AG09319 (cell line): ENCODE data around the gene AHNAK2.

ENCODE experiments used
- DNase-seq: peaks from one replicate; pipeline ENCODE4 v3.0.0-alpha.2; 2010; ENCODE audit warnings: low read depth; ENCODE audit errors: extremely low read depth
- TF ChIP-seq, protein P1 (sequence below): IDR thresholded peaks from 2 replicates; pipeline ENCODE4 v1.5.1; 2011; ENCODE audit warnings: low read depth, mild to moderate bottlenecking, inconsistent platforms, low read length, moderate library complexity

The AHNAK2 gene

GRCh38 chr14:104973385-104974145 lies 4.6 kb downstream of the AHNAK2 start:
- DNase-seq, result peak; percentile 44
- TF ChIP-seq, protein P1, sequence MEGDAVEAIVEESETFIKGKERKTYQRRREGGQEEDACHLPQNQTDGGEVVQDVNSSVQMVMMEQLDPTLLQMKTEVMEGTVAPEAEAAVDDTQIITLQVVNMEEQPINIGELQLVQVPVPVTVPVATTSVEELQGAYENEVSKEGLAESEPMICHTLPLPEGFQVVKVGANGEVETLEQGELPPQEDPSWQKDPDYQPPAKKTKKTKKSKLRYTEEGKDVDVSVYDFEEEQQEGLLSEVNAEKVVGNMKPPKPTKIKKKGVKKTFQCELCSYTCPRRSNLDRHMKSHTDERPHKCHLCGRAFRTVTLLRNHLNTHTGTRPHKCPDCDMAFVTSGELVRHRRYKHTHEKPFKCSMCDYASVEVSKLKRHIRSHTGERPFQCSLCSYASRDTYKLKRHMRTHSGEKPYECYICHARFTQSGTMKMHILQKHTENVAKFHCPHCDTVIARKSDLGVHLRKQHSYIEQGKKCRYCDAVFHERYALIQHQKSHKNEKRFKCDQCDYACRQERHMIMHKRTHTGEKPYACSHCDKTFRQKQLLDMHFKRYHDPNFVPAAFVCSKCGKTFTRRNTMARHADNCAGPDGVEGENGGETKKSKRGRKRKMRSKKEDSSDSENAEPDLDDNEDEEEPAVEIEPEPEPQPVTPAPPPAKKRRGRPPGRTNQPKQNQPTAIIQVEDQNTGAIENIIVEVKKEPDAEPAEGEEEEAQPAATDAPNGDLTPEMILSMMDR, result no peak

GRCh38 chr14:104973135-104973384 lies 5.1 kb downstream of the AHNAK2 start:
- TF ChIP-seq, protein P1, result no peak
- DNase-seq, result peak; percentile 77

DNA sequence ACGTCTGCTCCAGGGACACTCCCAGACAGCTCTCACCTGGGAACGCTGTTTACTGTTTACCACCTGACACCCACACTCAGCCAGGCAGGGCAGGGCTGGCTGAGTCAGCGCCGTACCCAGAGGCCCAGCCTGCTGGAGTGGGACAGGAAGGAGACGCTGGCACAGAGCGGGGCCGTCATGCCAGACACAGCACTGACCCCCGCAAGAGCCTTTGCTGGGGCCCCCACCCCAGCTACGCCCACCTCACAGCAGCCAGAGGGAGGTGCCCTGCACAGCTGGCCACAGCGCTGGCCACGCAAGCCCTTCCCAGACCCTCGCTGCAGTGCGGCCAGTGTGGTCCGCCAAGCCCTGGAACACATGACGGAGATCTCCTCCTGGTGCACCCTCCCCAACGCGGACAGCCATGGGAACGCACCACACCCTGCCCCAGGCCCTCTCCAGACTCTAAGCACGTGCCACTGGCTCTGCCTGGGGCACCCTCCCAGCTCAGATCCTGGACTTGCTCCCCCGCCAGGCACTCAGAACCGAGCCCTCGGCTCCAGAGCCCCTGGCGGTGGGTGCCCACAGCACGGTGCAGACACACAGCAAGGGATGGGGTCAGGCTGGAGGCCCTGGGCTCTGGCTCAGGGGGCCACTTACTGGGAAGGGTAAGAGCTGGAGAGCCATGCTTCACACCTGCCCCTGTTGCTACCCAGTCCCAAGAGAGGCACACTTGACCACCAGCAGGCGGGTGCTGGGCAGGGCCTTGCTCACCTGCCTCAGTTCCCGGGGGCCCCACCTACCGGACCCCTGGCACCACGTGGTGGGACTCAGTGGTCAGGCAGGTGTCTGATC lies 5.7 kb downstream of the AHNAK2 start:
- TF ChIP-seq, protein P1, result no peak
- DNase-seq, result no peak

DNA sequence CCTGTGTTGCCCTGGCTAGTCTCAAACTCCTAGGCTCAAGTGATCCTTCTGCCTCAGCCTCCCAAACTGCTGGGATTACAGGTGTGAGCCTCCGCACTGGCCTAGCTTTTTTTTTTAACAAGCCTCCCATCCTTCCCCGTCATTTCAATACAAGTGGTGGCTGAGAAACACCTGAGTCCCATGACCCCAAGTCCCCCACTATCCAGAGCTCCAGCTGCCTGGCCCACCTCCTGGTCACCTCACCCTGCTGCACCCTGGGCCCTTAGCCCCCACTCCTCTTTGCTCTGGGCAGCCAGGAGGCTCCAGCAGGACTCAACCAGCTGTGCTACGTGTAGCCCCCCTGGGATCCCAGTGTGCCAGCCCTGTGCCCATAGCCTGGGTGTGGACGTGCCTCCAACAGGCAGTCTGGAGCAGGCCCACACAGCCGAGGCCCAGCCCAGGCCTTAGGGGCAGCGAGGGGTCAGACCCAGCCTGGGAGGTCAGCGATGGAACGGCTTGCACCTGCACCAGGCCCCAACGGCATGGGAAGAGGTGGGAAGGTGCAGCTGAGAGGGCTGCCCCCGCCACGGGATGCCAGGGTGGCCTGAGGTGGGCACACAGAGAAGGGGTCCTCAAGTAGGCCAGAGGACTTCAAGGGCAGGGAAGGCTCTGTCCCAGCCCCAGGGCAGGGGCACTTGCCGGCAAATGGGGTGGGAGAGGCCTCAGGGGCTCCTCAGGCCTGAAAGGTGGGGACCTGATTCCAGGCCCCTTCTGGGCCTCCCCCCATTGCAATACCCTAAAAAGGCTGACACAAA lies 6.5 kb downstream of the AHNAK2 start:
- no peak for DNase-seq
- TF ChIP-seq, protein P1, result no peak

DNA sequence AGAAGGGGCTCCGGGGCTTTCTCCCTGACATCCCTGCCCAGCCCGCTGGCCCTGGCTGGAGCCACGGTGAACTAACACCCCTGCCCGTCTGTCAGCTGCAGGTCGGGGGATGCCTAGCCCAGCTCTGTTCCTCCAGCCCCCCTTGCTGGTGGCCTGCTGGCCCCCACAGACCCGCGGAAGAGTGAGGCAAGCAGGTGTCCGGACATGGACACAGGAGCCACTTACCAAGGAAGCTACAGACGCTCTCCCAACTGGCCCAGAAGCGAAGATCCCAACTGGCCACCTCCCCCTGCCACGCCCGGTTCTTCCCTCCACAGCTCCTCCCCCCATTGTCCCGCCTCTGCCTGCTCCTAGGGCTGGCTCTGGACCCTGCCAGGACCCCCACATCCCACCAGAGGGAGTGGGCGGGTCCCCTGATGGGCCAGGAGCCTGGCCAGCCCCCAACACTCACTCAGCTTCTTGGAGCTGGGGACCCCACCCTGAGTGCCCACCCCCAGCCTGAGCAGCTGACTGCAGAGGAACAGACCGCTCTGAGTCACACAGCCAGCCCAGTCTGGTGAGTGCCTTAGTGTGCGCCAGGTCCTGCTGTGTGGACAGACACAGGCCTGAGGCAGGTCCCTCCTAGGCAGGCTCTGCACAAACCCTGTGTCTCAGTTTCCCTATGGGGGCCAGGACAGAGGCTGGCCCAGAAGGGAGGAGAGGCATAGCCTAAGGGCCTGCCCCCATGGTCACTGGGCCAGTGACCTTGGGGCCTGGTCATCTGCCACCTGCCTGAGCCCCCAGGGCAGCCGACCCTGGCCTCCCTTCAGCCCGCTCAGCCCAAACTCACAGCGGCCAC lies 7.7 kb downstream of the AHNAK2 start:
- DNase-seq, result peak; percentile 53
- TF ChIP-seq, protein P1, result no peak

- TF ChIP-seq, protein P1, result no peak
- no peak for DNase-seq
Observed at GRCh38 chr14:104969741-104970230, 8.4 kb downstream of the AHNAK2 start.
